HepG2 (cell line): ENCODE results near the gene FUT3. TPM values are rescaled to one million over a fixed set of nuclear protein-coding genes. Genes with fewer than 3 reads are reported as not detected.

ENCODE experiments used
- ARNT2 ChIP-seq: sonication (generic); formaldehyde crosslinking; IDR thresholded peaks from 2 replicates; pipeline ENCODE4 v1.8.0; 2022; ENCODE audit warnings: mild to moderate bottlenecking, low read depth, missing genetic modification reagents, moderate library complexity
- ATRX ChIP-seq: sonication (generic); formaldehyde crosslinking; IDR thresholded peaks from 2 replicates; pipeline ENCODE4 v1.4.0; 2020; ENCODE audit warnings: missing genetic modification reagents, borderline replicate concordance
- CBFB ChIP-seq: sonication (generic); formaldehyde crosslinking; IDR thresholded peaks from 2 replicates; pipeline ENCODE4 v1.4.0; 2020; ENCODE audit warnings: missing genetic modification reagents
- FOXA1 ChIP-seq, 2 experiments: fragments of 450-650 bp in 1 of 2; sonication (generic) in 1 of 2; formaldehyde crosslinking in 1 of 2; IDR thresholded peaks; 2 replicates each; pipeline versions ENCODE4 v1.4.0 to v1.6.1; 2016 to 2020; ENCODE audit warnings: missing genetic modification reagents in 1 of 2
- HMG20A ChIP-seq: IDR thresholded peaks from 2 replicates; pipeline ENCODE4 v1.6.1; 2016; ENCODE audit warnings: borderline replicate concordance
- NONO ChIP-seq, 2 experiments: fragments of 450-650 bp in 1 of 2; sonication (generic) in 1 of 2; formaldehyde crosslinking in 1 of 2; IDR thresholded peaks in 1 of 2; conservative IDR thresholded peaks in 1 of 2; 2 replicates each; pipeline versions ENCODE4 v1.6.1 to v1.8.0; 2017 to 2022; ENCODE audit warnings: mild to moderate bottlenecking in 1 of 2, missing genetic modification reagents in 1 of 2, moderate library complexity in 1 of 2
- RAD21 ChIP-seq: fragments of 450-650 bp; formaldehyde crosslinking; IDR thresholded peaks from 2 replicates; pipeline ENCODE4 v1.5.0; 2020; ENCODE audit warnings: mild to moderate bottlenecking
- RXRB ChIP-seq: IDR thresholded peaks from 2 replicates; pipeline ENCODE4 v1.6.1; 2016; ENCODE audit warnings: borderline replicate concordance, missing genetic modification reagents, missing compliant biosample characterization
- SIN3B ChIP-seq: fragments of 150-350 bp; IDR thresholded peaks from 2 replicates; pipeline ENCODE4 v1.6.1; 2014; ENCODE audit warnings: low read length
- SOX5 ChIP-seq: IDR thresholded peaks from 2 replicates; pipeline ENCODE4 v1.6.1; 2016; ENCODE audit warnings: borderline replicate concordance
- SRF ChIP-seq: IDR thresholded peaks from 2 replicates; pipeline ENCODE4 v1.6.1; 2011; ENCODE audit warnings: mild to moderate bottlenecking, low read depth, low read length, moderate library complexity
- ZC3H13 ChIP-seq: sonication (generic); formaldehyde crosslinking; IDR thresholded peaks from 2 replicates; pipeline ENCODE4 v1.8.1; 2023; ENCODE audit warnings: mild to moderate bottlenecking, missing genetic modification reagents, moderate library complexity
- ZFP36L2 ChIP-seq: sonication (generic); formaldehyde crosslinking; IDR thresholded peaks from 2 replicates; pipeline ENCODE4 v1.4.0; 2020; ENCODE audit warnings: missing genetic modification reagents
- polyA plus RNA-seq, 8 experiments: library from polyadenylated mRNA; depleted of rRNA in 3 of 8; stranded (reverse) in 7 of 8; unstranded in 1 of 8; fragments of >200 nt; fragmentation: Illumina TruSeq in 4 of 8; extraction: Trizol in 4 of 8; gene quantifications; 2 replicates each; pipeline versions ENCODE4 v1.2.1 to v1.2.3, GENCODE V29; 2011 to 2016; ENCODE audit warnings: low read depth in 4 of 8, missing spikeins in 1 of 8, mixed read lengths in 1 of 8; ENCODE audit not compliant: insufficient read depth in 1 of 8
- total RNA-seq, 5 experiments: library from RNA; depleted of rRNA; stranded (reverse); fragments of >200 nt; fragmentation: Illumina TruSeq; extraction: Trizol; gene quantifications; 2 replicates each; pipeline ENCODE4 v1.2.3, GENCODE V29; 2016; ENCODE audit warnings: low read depth in 1 of 5
- TF ChIP-seq, protein P1 (sequence below): sonication (generic); formaldehyde crosslinking; IDR thresholded peaks from 2 replicates; pipeline ENCODE4 v1.5.0; 2020; ENCODE audit warnings: mild to moderate bottlenecking, missing genetic modification reagents
- TF ChIP-seq, protein P2 (sequence below): sonication (generic); formaldehyde crosslinking; IDR thresholded peaks from 2 replicates; pipeline ENCODE4 v1.4.0; 2020; ENCODE audit warnings: mild to moderate bottlenecking, missing genetic modification reagents, borderline replicate concordance
- TF ChIP-seq, protein P3 (sequence below): sonication (generic); formaldehyde crosslinking; IDR thresholded peaks from 2 replicates; pipeline ENCODE4 v1.5.0; 2020; ENCODE audit warnings: mild to moderate bottlenecking, low read depth, missing genetic modification reagents, borderline replicate concordance
- TF ChIP-seq, protein P4 (sequence below): sonication (generic); formaldehyde crosslinking; IDR thresholded peaks from 2 replicates; pipeline ENCODE4 v1.4.0; 2020; ENCODE audit warnings: mild to moderate bottlenecking, missing genetic modification reagents

FUT3 gene
- total and polyA plus RNA-seq, 2 of the 13 experiments (the other 11 are each of a cell fraction or from before 2014, with no cell fraction given) = 0.53 to 1.1 TPM

DNA sequence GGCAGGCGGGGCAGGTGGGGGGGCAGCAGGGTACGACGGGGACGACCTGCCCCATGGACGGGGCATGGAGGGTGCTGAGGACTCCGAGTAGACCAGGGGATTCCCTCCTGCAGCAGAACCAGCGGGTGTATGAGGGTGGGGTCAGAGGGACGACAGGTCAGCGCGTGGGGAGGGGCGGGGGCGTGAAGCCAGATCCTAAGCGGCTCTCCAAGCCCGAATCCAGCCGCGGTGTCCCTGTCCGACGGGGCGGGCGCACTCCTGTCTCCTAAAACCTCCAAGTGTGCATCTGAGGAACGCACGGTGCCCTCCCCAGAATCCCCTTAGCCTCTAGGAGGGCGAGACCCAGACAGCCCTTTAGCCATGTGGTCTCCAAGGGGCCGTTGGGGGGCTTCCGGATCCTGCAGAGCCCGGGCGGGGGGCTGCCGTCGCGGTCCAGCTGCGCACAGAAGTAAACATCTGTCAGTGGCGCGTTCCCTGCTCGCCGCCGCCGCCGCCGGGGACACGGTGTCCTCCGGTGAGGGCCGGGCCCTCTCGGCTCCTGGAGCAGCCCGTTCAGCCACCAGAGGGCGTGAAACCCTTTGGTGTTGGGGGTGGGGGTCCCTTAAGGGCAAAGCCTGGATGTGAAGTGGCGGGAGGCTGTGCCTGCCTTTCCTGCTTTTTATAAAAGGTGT lies 45.7 kb downstream of the FUT3 start (continued):
- TF ChIP-seq, protein P1, sequence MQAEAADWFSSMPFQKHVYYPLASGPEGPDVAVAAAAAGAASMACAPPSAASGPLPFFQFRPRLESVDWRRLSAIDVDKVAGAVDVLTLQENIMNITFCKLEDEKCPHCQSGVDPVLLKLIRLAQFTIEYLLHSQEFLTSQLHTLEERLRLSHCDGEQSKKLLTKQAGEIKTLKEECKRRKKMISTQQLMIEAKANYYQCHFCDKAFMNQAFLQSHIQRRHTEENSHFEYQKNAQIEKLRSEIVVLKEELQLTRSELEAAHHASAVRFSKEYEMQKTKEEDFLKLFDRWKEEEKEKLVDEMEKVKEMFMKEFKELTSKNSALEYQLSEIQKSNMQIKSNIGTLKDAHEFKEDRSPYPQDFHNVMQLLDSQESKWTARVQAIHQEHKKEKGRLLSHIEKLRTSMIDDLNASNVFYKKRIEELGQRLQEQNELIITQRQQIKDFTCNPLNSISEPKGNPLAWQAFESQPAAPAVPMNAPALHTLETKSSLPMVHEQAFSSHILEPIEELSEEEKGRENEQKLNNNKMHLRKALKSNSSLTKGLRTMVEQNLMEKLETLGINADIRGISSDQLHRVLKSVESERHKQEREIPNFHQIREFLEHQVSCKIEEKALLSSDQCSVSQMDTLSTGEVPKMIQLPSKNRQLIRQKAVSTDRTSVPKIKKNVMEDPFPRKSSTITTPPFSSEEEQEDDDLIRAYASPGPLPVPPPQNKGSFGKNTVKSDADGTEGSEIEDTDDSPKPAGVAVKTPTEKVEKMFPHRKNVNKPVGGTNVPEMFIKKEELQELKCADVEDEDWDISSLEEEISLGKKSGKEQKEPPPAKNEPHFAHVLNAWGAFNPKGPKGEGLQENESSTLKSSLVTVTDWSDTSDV (CRISPR knock-in tag) = no peak
- TF ChIP-seq RAD21 (peak; percentile 82), CBFB (CRISPR knock-in tag) (no peak), ATRX (CRISPR knock-in tag) (no peak), NONO (IDR thresholded peaks at IDR 0.05) (no peak), NONO (CRISPR knock-in tag; conservative IDR thresholded peaks at IDR 0.05) (peak; percentile 57), FOXA1 (IDR thresholded peaks at IDR 0.05) (no peak), FOXA1 (CRISPR knock-in tag; IDR thresholded peaks at IDR 0.05) (0 out of 2 replicates have a peak, but pooled peaks have one; percentile 21), SOX5 (no peak), SRF (no peak), RXRB (CRISPR knock-in tag) (peak; percentile 78; the same call in 1 of the 2 replicates), ARNT2 (CRISPR knock-in tag) (peak; percentile 75; the same call in 1 of the 2 replicates), ZC3H13 (CRISPR knock-in tag) (no peak), HMG20A (no peak), SIN3B (no peak), ZFP36L2 (CRISPR knock-in tag) (no peak)
- TF ChIP-seq, protein P2, sequence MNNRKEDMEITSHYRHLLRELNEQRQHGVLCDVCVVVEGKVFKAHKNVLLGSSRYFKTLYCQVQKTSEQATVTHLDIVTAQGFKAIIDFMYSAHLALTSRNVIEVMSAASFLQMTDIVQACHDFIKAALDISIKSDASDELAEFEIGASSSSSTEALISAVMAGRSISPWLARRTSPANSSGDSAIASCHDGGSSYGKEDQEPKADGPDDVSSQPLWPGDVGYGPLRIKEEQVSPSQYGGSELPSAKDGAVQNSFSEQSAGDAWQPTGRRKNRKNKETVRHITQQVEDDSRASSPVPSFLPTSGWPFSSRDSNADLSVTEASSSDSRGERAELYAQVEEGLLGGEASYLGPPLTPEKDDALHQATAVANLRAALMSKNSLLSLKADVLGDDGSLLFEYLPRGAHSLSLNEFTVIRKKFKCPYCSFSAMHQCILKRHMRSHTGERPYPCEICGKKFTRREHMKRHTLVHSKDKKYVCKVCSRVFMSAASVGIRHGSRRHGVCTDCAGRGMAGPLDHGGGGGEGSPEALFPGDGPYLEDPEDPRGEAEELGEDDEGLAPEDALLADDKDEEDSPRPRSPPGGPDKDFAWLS = no peak
- TF ChIP-seq, protein P3, sequence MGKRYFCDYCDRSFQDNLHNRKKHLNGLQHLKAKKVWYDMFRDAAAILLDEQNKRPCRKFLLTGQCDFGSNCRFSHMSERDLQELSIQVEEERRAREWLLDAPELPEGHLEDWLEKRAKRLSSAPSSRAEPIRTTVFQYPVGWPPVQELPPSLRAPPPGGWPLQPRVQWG (CRISPR knock-in tag) = no peak
- TF ChIP-seq, protein P4, sequence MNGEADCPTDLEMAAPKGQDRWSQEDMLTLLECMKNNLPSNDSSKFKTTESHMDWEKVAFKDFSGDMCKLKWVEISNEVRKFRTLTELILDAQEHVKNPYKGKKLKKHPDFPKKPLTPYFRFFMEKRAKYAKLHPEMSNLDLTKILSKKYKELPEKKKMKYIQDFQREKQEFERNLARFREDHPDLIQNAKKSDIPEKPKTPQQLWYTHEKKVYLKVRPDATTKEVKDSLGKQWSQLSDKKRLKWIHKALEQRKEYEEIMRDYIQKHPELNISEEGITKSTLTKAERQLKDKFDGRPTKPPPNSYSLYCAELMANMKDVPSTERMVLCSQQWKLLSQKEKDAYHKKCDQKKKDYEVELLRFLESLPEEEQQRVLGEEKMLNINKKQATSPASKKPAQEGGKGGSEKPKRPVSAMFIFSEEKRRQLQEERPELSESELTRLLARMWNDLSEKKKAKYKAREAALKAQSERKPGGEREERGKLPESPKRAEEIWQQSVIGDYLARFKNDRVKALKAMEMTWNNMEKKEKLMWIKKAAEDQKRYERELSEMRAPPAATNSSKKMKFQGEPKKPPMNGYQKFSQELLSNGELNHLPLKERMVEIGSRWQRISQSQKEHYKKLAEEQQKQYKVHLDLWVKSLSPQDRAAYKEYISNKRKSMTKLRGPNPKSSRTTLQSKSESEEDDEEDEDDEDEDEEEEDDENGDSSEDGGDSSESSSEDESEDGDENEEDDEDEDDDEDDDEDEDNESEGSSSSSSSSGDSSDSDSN (CRISPR knock-in tag) = peak; percentile 60; the same call in 1 of the 2 replicates
